Chondrocyte (in vitro differentiated cells): Measurements from ENCODE around the gene TAB2. TPM values are rescaled to one million over a fixed set of nuclear protein-coding genes. Genes with fewer than 3 reads are reported as not detected.

Source experiments
- DNase-seq: peaks from one replicate; pipeline ENCODE4 v3.0.0; 2021; ENCODE audit warnings: mixed read lengths, low spot score
- H3K27ac Mint-ChIP-seq: one replicate; pipeline ENCODE4 v1.8.0; 2021; ENCODE audit warnings: mild to moderate bottlenecking, moderate library complexity, mixed read lengths; ENCODE audit not compliant: unreplicated experiment
- H3K27me3 Mint-ChIP-seq: 2 replicates; pipeline ENCODE4 v1.8.0; 2021; ENCODE audit warnings: low read depth, mixed read lengths
- H3K36me3 Mint-ChIP-seq: 2 replicates; pipeline ENCODE4 v1.8.0; 2021; ENCODE audit warnings: low read depth, mixed read lengths
- H3K4me1 Mint-ChIP-seq: 2 replicates; pipeline ENCODE4 v1.8.0; 2021; ENCODE audit warnings: low read depth, mild to moderate bottlenecking, mixed read lengths
- H3K4me3 Mint-ChIP-seq: one replicate; pipeline ENCODE4 v1.8.0; 2021; ENCODE audit warnings: mild to moderate bottlenecking, moderate library complexity, mixed read lengths; ENCODE audit not compliant: unreplicated experiment
- H3K9me3 Mint-ChIP-seq: 2 replicates; pipeline ENCODE4 v1.8.0; 2021; ENCODE audit warnings: low read depth, mixed read lengths
- CTCF ChIP-seq: fragments of 200-600 bp; sonication (generic); IDR thresholded peaks from 2 replicates; pipeline ENCODE4 v1.5.0; 2021; ENCODE audit warnings: antibody characterized with exemption, mild to moderate bottlenecking, moderate library complexity
- long read RNA-seq: library from polyadenylated mRNA; stranded (forward); transcript quantifications from one replicate; pipeline ENCODE4 v2.0.0, GENCODE V29; 2021
- total RNA-seq: library from RNA; stranded (reverse); gene quantifications from 3 replicates; pipeline ENCODE4 v1.2.1, GENCODE V29; 2021

TAB2 gene
- 49.3 to 54.9 TPM (median 54.1 TPM) in 3 replicates for total RNA-seq
- long read RNA-seq, full-length matches to known transcripts: 6 of 17 reads
- long read RNA-seq, partial matches to known transcripts: 3 of 17 reads
- long read RNA-seq, other reads (novel, unspliced or antisense): 8 of 17 reads

- peak within 1 kb of the TSS; percentile 79 for H3K27ac Mint-ChIP-seq
- no peak for TF ChIP-seq CTCF
- no peak for DNase-seq
- no peaks in the 10 kb centered on the region for H3K9me3 Mint-ChIP-seq
- H3K4me3 Mint-ChIP-seq: peak within 1 kb of the TSS; percentile 80
- H3K36me3 Mint-ChIP-seq: no peaks in the 10 kb centered on the region
- no peaks in the 10 kb centered on the region for H3K27me3 Mint-ChIP-seq
- peaks cover 47% of the 10 kb centered on the region for H3K4me1 Mint-ChIP-seq
These were observed at the start of gene TAB2 for GRCh38 chr6:149317644-149318571. Gene TAB2 (plus strand): TSS chr6:149317712. CDS start chr6:149369998, 52,286 bp downstream.

GRCh38 chr6:149268146-149268545 lies 49.4 kb upstream of the TAB2 start:
- H3K27ac Mint-ChIP-seq: no peak overlapping the region
- no peak for TF ChIP-seq CTCF
- no peaks in the 10 kb centered on the region for H3K36me3 Mint-ChIP-seq
- no peak overlapping the region for H3K4me3 Mint-ChIP-seq
- peaks cover 2% of the 10 kb centered on the region for H3K4me1 Mint-ChIP-seq
- H3K27me3 Mint-ChIP-seq: peaks cover 4% of the 10 kb centered on the region
- H3K9me3 Mint-ChIP-seq: peaks cover 4% of the 10 kb centered on the region
- DNase-seq: no peak

- TF ChIP-seq CTCF: no peak
- Mint-ChIP-seq H3K9me3 (peaks cover 6% of the 10 kb centered on the region), H3K27me3 (peaks cover 4% of the 10 kb centered on the region), H3K4me1 (peaks cover 4% of the 10 kb centered on the region), H3K4me3 (no peak overlapping the region), H3K36me3 (no peaks in the 10 kb centered on the region), H3K27ac (no peak overlapping the region)
- DNase-seq: no peak
These were observed 48.7 kb upstream of the TAB2 start for GRCh38 chr6:149268768-149269167.

GRCh38 chr6:149270616-149271015 lies 46.9 kb upstream of the TAB2 start:
- peaks cover 4% of the 10 kb centered on the region for H3K4me1 Mint-ChIP-seq
- no peak overlapping the region for H3K4me3 Mint-ChIP-seq
- H3K9me3 Mint-ChIP-seq: peaks cover 6% of the 10 kb centered on the region
- no peak overlapping the region for H3K27ac Mint-ChIP-seq
- no peak for DNase-seq
- no peak for TF ChIP-seq CTCF
- no peaks in the 10 kb centered on the region for H3K36me3 Mint-ChIP-seq
- peaks cover 2% of the 10 kb centered on the region for H3K27me3 Mint-ChIP-seq

- Mint-ChIP-seq H3K9me3 (peaks cover 6% of the 10 kb centered on the region), H3K36me3 (no peaks in the 10 kb centered on the region), H3K27me3 (peaks cover 2% of the 10 kb centered on the region), H3K4me1 (peaks cover 4% of the 10 kb centered on the region), H3K4me3 (no peak overlapping the region), H3K27ac (no peak overlapping the region)
- DNase-seq: no peak
- no peak for TF ChIP-seq CTCF
These were observed 45.9 kb upstream of the TAB2 start for GRCh38 chr6:149271348-149272340.
